H1 (cell line): Measurements from ENCODE around the gene CAMTA1. TPM values are rescaled to one million over a fixed set of nuclear protein-coding genes. Genes with fewer than 3 reads are reported as not detected.

Source experiments
- CTCF ChIA-PET: fragments of 300-600 bp; sonication (Branson Sonifier 250); formaldehyde crosslinking; loops from one replicate; lab custom pipeline; 2021; ENCODE audit not compliant: partially characterized antibody; lab: Charles Lee
- POLR2A ChIA-PET: fragments of 300-600 bp; sonication (Branson Sonifier 250); formaldehyde crosslinking; loops from one replicate; lab custom pipeline; 2021; ENCODE audit warnings: inconsistent platforms; ENCODE audit not compliant: partially characterized antibody; lab: Charles Lee
- DNase-seq, 2 experiments: peaks; one replicate each; pipeline versions ENCODE4 v3.0.0 to v3.0.0-alpha.2; 2010 to 2022; ENCODE audit warnings: low spot score in 2 of 2, low read depth in 1 of 2, mixed read lengths in 1 of 2
- FAIRE-seq: peaks from 2 replicates; lab custom pipeline; 2011; peaks lifted over from hg19 to GRCh38; lab: Jason Lieb, UNC
- H2AFZ ChIP-seq: 2 replicates; pipeline ENCODE4 v1.8.1; 2012; ENCODE audit warnings: low read length, inconsistent platforms
- H2AK5ac ChIP-seq: 2 replicates; pipeline ENCODE4 v1.6.1; 2013; ENCODE audit warnings: low read depth, low read length
- H2BK120ac ChIP-seq: replicated peaks from 2 replicates; pipeline ENCODE3; 2013; ENCODE audit warnings: low read depth, low read length, inconsistent platforms
- H2BK12ac ChIP-seq: 2 replicates; pipeline ENCODE4 v1.6.1; 2013; ENCODE audit warnings: low read depth, low read length
- H2BK15ac ChIP-seq: 2 replicates; pipeline ENCODE4 v1.6.1; 2013; ENCODE audit warnings: low read length
- H2BK20ac ChIP-seq: 2 replicates; pipeline ENCODE4 v1.6.1; 2013; ENCODE audit warnings: low read length
- H2BK5ac ChIP-seq: 2 replicates; pipeline ENCODE4 v1.6.1; 2013; ENCODE audit warnings: low read depth, low read length
- H3K14ac ChIP-seq: 2 replicates; pipeline ENCODE4 v1.6.1; 2013; ENCODE audit warnings: inconsistent platforms; ENCODE audit not compliant: insufficient read length
- H3K18ac ChIP-seq: 2 replicates; pipeline ENCODE4 v1.6.1; 2013; ENCODE audit warnings: low read length; ENCODE audit errors: extremely low read depth
- H3K23ac ChIP-seq: 2 replicates; pipeline ENCODE4 v1.6.1; 2013; ENCODE audit warnings: inconsistent platforms; ENCODE audit not compliant: insufficient read length
- H3K23me2 ChIP-seq: 2 replicates; pipeline ENCODE4 v1.6.1; 2013; ENCODE audit warnings: low read depth, low read length
- H3K27ac ChIP-seq: 2 replicates; pipeline ENCODE4 v1.6.1; 2011; ENCODE audit warnings: low read depth, low read length, inconsistent platforms
- H3K27me3 ChIP-seq, 4 experiments: replicated peaks in 1 of 4; 1 replicate in 1 of 4; 2 replicates in 3 of 4; pipeline versions ENCODE4 v1.6.1 to v1.8.1; 2011 to 2013; ENCODE audit warnings: low read length in 3 of 4, mild to moderate bottlenecking in 3 of 4, inconsistent platforms in 2 of 4, mixed read lengths in 2 of 4, moderate library complexity in 1 of 4; ENCODE audit not compliant: control insufficient read depth in 3 of 4, insufficient read depth in 3 of 4; ENCODE audit errors: extremely low read depth in 1 of 4
- H3K36me3 ChIP-seq, 4 experiments: 2 replicates each; pipeline versions ENCODE4 v1.6.1 to v1.8.1; 2011 to 2013; ENCODE audit warnings: mild to moderate bottlenecking in 4 of 4, low read length in 3 of 4, moderate library complexity in 2 of 4, control low read depth in 1 of 4, inconsistent platforms in 1 of 4; ENCODE audit not compliant: insufficient read depth in 4 of 4, control insufficient read depth in 2 of 4
- H3K4ac ChIP-seq: replicated peaks from 2 replicates; pipeline ENCODE3; 2013; ENCODE audit warnings: low read length, low read depth, mixed read lengths, inconsistent platforms; ENCODE audit not compliant: insufficient read length
- H3K4me1 ChIP-seq, 4 experiments: replicated peaks in 1 of 4; 1 replicate in 1 of 4; 2 replicates in 3 of 4; pipeline versions ENCODE4 v1.6.1 to v1.8.1; 2011 to 2013; ENCODE audit warnings: low read length in 3 of 4, inconsistent platforms in 2 of 4, mixed read lengths in 1 of 4; ENCODE audit not compliant: insufficient read depth in 4 of 4, control insufficient read depth in 3 of 4
- H3K4me2 ChIP-seq, 2 experiments: 2 replicates each; pipeline versions ENCODE4 v1.6.1 to v1.8.1; 2011 to 2013; ENCODE audit warnings: low read depth in 2 of 2, low read length in 2 of 2, control low read depth in 1 of 2, inconsistent platforms in 1 of 2, mild to moderate bottlenecking in 1 of 2; ENCODE audit not compliant: insufficient read depth in 1 of 2
- H3K4me3 ChIP-seq, 4 experiments: fragments of 200-600, 300-600 bp in 1 of 4; sonication (generic), shearing (Covaris generic), sonication (Bioruptor Twin) in 1 of 4; 2 replicates each; pipeline versions ENCODE4 v1.5.1 to v1.8.1; 2011 to 2016; ENCODE audit warnings: low read length in 4 of 4, low read depth in 3 of 4, control low read depth in 2 of 4, inconsistent platforms in 2 of 4, mild to moderate bottlenecking in 2 of 4, mixed read lengths in 1 of 4, moderate library complexity in 1 of 4; ENCODE audit not compliant: insufficient read depth in 2 of 4; ENCODE audit errors: extremely low read depth in 1 of 4
- H3K56ac ChIP-seq: replicated peaks from 2 replicates; pipeline ENCODE3; 2013; ENCODE audit warnings: low read depth, mild to moderate bottlenecking, mixed read lengths, low read length, inconsistent platforms; ENCODE audit not compliant: insufficient read length
- H3K79me1 ChIP-seq: 2 replicates; pipeline ENCODE4 v1.6.1; 2013; ENCODE audit warnings: low read depth, low read length, control low read depth
- H3K79me2 ChIP-seq, 2 experiments: 2 replicates each; pipeline versions ENCODE4 v1.6.1 to v1.8.1; 2012 to 2013; ENCODE audit warnings: low read length in 2 of 2, mild to moderate bottlenecking in 2 of 2, inconsistent platforms in 1 of 2; ENCODE audit not compliant: insufficient read depth in 2 of 2, control insufficient read depth in 1 of 2
- H3K9ac ChIP-seq, 4 experiments: replicated peaks in 1 of 4; 1 replicate in 1 of 4; 2 replicates in 3 of 4; pipeline versions ENCODE4 v1.6.1 to v1.8.1; 2011 to 2013; ENCODE audit warnings: low read depth in 3 of 4, low read length in 3 of 4, control low read depth in 2 of 4, mild to moderate bottlenecking in 2 of 4, moderate library complexity in 2 of 4, inconsistent platforms in 1 of 4; ENCODE audit errors: extremely low read depth in 1 of 4
- H3K9me3 ChIP-seq, 2 experiments: 2 replicates each; pipeline versions ENCODE4 v1.6.1 to v1.8.1; 2012 to 2013; ENCODE audit warnings: mild to moderate bottlenecking in 2 of 2, moderate library complexity in 2 of 2, control low read depth in 1 of 2, inconsistent platforms in 1 of 2, low read depth in 1 of 2, low read length in 1 of 2, mixed read lengths in 1 of 2; ENCODE audit not compliant: insufficient read depth in 2 of 2
- H4K20me1 ChIP-seq, 2 experiments: replicated peaks in 1 of 2; 2 replicates each; pipeline versions ENCODE3 to v1.8.1; 2011 to 2013; ENCODE audit warnings: inconsistent platforms in 2 of 2, low read length in 2 of 2, mild to moderate bottlenecking in 1 of 2; ENCODE audit not compliant: insufficient read depth in 2 of 2, control insufficient read depth in 1 of 2
- H4K5ac ChIP-seq: 2 replicates; pipeline ENCODE4 v1.6.1; 2013; ENCODE audit warnings: low read length, low read depth, mixed read lengths, inconsistent platforms; ENCODE audit not compliant: insufficient read length
- H4K8ac ChIP-seq: 2 replicates; pipeline ENCODE4 v1.8.0; 2013; ENCODE audit warnings: mild to moderate bottlenecking, moderate library complexity, low read length, inconsistent platforms; ENCODE audit not compliant: insufficient read depth; ENCODE audit errors: extremely low read depth
- H4K91ac ChIP-seq: replicated peaks from 2 replicates; pipeline ENCODE3; 2013; ENCODE audit warnings: low read length, mixed read lengths, inconsistent platforms; ENCODE audit not compliant: insufficient read length
- SP1 ChIP-seq: IDR thresholded peaks from 2 replicates; pipeline ENCODE4 v1.6.1; 2011; ENCODE audit warnings: low read depth, low read length
- YY1 ChIP-seq: IDR thresholded peaks from 2 replicates; pipeline ENCODE4 v1.6.1; 2011; ENCODE audit warnings: low read depth, mild to moderate bottlenecking, low read length
- WGBS, 2 experiments: shearing (Covaris generic) in 1 of 2; methylation state at CpG; one replicate each; pipeline versions ENCODE4 v1.1.6 to v1.1.7; 2013 to 2015; ENCODE audit warnings: low lambda C conversion rate in 2 of 2, mixed read lengths in 2 of 2, inconsistent platforms in 1 of 2, low coverage in 1 of 2, missing lambda C conversion rate in 1 of 2; ENCODE audit not compliant: insufficient replicate concordance in 2 of 2, insufficient coverage in 1 of 2, insufficient read length in 1 of 2; ENCODE audit errors: extremely low coverage in 1 of 2, missing lambda C conversion rate in 1 of 2; 5-methylcytosine and 5-hydroxymethylcytosine counted together
- polyA plus RNA-seq, 7 experiments: library from polyadenylated mRNA; depleted of rRNA in 3 of 7; stranded (reverse) in 5 of 7; unstranded in 2 of 7; fragments of >200 nt in 5 of 7; fragments of 200-250 nt in 2 of 7; gene quantifications; 1 replicate in 5 of 7; 2 replicates in 1 of 7; 4 replicates in 1 of 7; pipeline versions ENCODE4 v1.2.1 to v1.2.3, GENCODE V29; 2011 to 2013; ENCODE audit warnings: missing spikeins in 2 of 7, mixed read lengths in 2 of 7
- total RNA-seq: library from RNA; stranded (reverse); fragmentation: NEBNext Ultra II Directional; extraction: Animal tissue kit (Norgen Biotek cat#: 25700); gene quantifications from 2 replicates; pipeline ENCODE4 v1.2.1, GENCODE V29; 2021

Gene CAMTA1
- total and polyA plus RNA-seq, 2 of the 8 experiments (the other 6 are each of a cell fraction or from before 2014, with no cell fraction given): 65.0 to 119 TPM

DNA sequence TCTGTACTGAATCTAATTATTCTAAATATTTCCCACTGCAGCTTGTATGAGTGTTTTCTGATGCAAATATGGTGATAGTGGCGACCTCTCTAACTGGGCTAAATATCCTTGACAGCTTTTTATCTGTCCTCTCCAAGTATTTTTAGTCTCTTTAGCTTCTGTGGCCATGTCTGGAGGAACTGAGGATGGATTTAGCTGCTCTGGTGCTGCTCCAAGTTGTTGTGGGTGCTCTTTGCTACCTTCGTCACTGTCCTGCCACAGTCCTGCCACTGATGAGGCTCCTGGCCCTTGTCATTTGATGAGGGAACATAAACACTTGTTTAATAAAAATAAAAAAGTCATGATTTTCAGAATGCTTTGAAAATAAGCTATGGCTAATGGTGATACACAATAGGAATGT is 15.9 kb downstream of the CAMTA1 start:
- Histone ChIP-seq H4K20me1 (peaks cover 13 to 20% of the 10 kb centered on the region in 2 experiments), H3K27me3 (no peaks in the 10 kb centered on the region), H3K36me3 (no peaks in the 10 kb centered on the region), H3K4me3 (no peak overlapping the region), H3K79me2 (peaks cover 10 to 95% of the 10 kb centered on the region in 2 experiments), H2BK15ac (no peak overlapping the region), H3K4ac (no peak overlapping the region), H2BK120ac (no peak overlapping the region), H2AK5ac (no peak overlapping the region), H3K4me2 (no peak overlapping the region), H3K27ac (no peak overlapping the region), H3K79me1 (peaks cover 3% of the 10 kb centered on the region; the same call in 1 of the 2 replicates), H4K8ac (no peak overlapping the region), H3K9me3 (no peaks in the 10 kb centered on the region), H2BK20ac (no peak overlapping the region), H3K23ac (no peak overlapping the region), H3K4me1 (peaks cover 0 to 3% (median 1%) of the 10 kb centered on the region in 4 experiments; a peak in 3 of 7 replicates), H2BK12ac (no peak overlapping the region), H3K23me2 (no peaks in the 10 kb centered on the region), H2AFZ (no peak overlapping the region), H3K14ac (no peak overlapping the region), H2BK5ac (no peak overlapping the region), H4K91ac (no peak overlapping the region), H3K9ac (no peak overlapping the region), H4K5ac (no peak overlapping the region), H3K56ac (no peak overlapping the region), H3K18ac (no peak overlapping the region)
- FAIRE-seq (no peak), DNase-seq (no peak)
- ChIA-PET POLR2A (no interaction called here), CTCF (interaction anchor here (0.6 to 2.3 kb wide), 6 partner anchors 10 to 269 kb away, joined by 3 to 8 read pairs (median 4); no protein-coding TSS in a partner anchor)
- 71% methylated on average over 2 of the region's 2 CpGs; no CpG with 5 or more reads in 1 of the 2 experiments for WGBS, 2 experiments
- TF ChIP-seq YY1: no peak
- no peak for TF ChIP-seq SP1
